ENCODE data around the gene MLNR. TPM values are rescaled to one million over a fixed set of nuclear protein-coding genes. Genes with fewer than 3 reads are reported as not detected.

Gene MLNR
- polyA plus RNA-seq, 1 of the 3 experiments (the other 2 are of a cell fraction): not detected

- Histone ChIP-seq H4K20me1 (ENCODE audit: insufficient read depth) (no peaks in the 10 kb centered on the region), H3F3A (replicated peaks; ENCODE audit: insufficient read depth) (no peaks in the 10 kb centered on the region), H3K9me3 (no peaks in the 10 kb centered on the region), H3K9me2 (no peaks in the 10 kb centered on the region), H3K27ac (ENCODE audit: low read depth in 2 of 2, low read length in 1 of 2) (no peak overlapping the region), H3K4me3 (ENCODE audit: low read depth in 2 of 2, low read length in 1 of 2) (no peak overlapping the region), H3K4me1 (ENCODE audit: control insufficient read depth in 1 of 2, insufficient read depth in 2 of 2, low read depth in 1 of 2, low read length in 1 of 2) (no peaks in the 10 kb centered on the region), H3K9ac (no peak overlapping the region), H3K36me3 (replicated peaks in 1 of 2; ENCODE audit: control insufficient read depth in 1 of 2, insufficient read depth in 2 of 2, low read length in 1 of 2) (no peaks in the 10 kb centered on the region), H3K4me2 (no peak overlapping the region), H2AFZ (ENCODE audit: low read depth) (no peak overlapping the region), H3K27me3 (ENCODE audit: insufficient read depth) (no peaks in the 10 kb centered on the region), H3K79me2 (ENCODE audit: insufficient read depth) (no peaks in the 10 kb centered on the region)
- WGBS (ENCODE audit: low lambda C conversion rate): 92% methylated on average over 6 of the region's 6 CpGs
- CTCF ChIA-PET: no interaction called here
- POLR2A ChIA-PET: no interaction called here
- no peak for TF ChIP-seq RFX5 (IDR thresholded peaks at IDR 0.05; ENCODE audit: low read length)
- no peak for TF ChIP-seq ELF1 (IDR thresholded peaks at IDR 0.05)
- TF ChIP-seq PBX3 (IDR thresholded peaks at IDR 0.05): no peak
- no peak for TF ChIP-seq MEF2A (IDR thresholded peaks at IDR 0.05; ENCODE audit: borderline replicate concordance, low read depth)
- TF ChIP-seq RAD21 (IDR thresholded peaks at IDR 0.05; ENCODE audit: low read length): no peak
- no peak for TF ChIP-seq ZBTB33 (IDR thresholded peaks at IDR 0.05; ENCODE audit: borderline replicate concordance, low read depth)
- TF ChIP-seq RXRA (IDR thresholded peaks at IDR 0.05; ENCODE audit: borderline replicate concordance, low read depth): no peak
- no peak for TF ChIP-seq FOXM1 (IDR thresholded peaks at IDR 0.05; ENCODE audit: low read depth)
- TF ChIP-seq FOSL2 (IDR thresholded peaks at IDR 0.05; ENCODE audit: borderline replicate concordance, low read depth): no peak
- TF ChIP-seq SMC3 (IDR thresholded peaks at IDR 0.05; ENCODE audit: low read depth, low read length): no peak
- TF ChIP-seq REST (IDR thresholded peaks at IDR 0.05; ENCODE audit: low read depth, low read length): no peak
- DNase-seq: no peak
Observed at GRCh38 chr13:49235856-49236431, 15.8 kb downstream of the MLNR start.

GRCh38 chr13:49238621-49239020 is 18.5 kb downstream of the MLNR start:
- no peak overlapping the region for H3K9ac ChIP-seq
- 98% methylated on average over 2 of the region's 2 CpGs for WGBS (ENCODE audit: low lambda C conversion rate)
- H3K36me3 ChIP-seq (replicated peaks in 1 of 2; ENCODE audit: control insufficient read depth in 1 of 2, insufficient read depth in 2 of 2, low read length in 1 of 2): no peaks in the 10 kb centered on the region
- H3K4me2 ChIP-seq: no peak overlapping the region
- H2AFZ ChIP-seq (ENCODE audit: low read depth): no peak overlapping the region
- ChIA-PET CTCF (no interaction called here), POLR2A (no interaction called here)
- H3F3A ChIP-seq (replicated peaks; ENCODE audit: insufficient read depth): no peaks in the 10 kb centered on the region
- no peaks in the 10 kb centered on the region for H3K9me3 ChIP-seq
- no peaks in the 10 kb centered on the region for H3K9me2 ChIP-seq
- no peak for DNase-seq
- no peak overlapping the region for H3K4me3 ChIP-seq (ENCODE audit: low read depth in 2 of 2, low read length in 1 of 2)
- no peak overlapping the region for H3K27ac ChIP-seq (ENCODE audit: low read depth in 2 of 2, low read length in 1 of 2)
- no peaks in the 10 kb centered on the region for H3K4me1 ChIP-seq (ENCODE audit: control insufficient read depth in 1 of 2, insufficient read depth in 2 of 2, low read depth in 1 of 2, low read length in 1 of 2)
- no peaks in the 10 kb centered on the region for H3K27me3 ChIP-seq (ENCODE audit: insufficient read depth)
- no peaks in the 10 kb centered on the region for H3K79me2 ChIP-seq (ENCODE audit: insufficient read depth)
- no peaks in the 10 kb centered on the region for H4K20me1 ChIP-seq (ENCODE audit: insufficient read depth)
- TF ChIP-seq ELF1 (IDR thresholded peaks at IDR 0.05) (no peak), TCF12 (IDR thresholded peaks at IDR 0.05) (no peak), RCOR1 (IDR thresholded peaks at IDR 0.05; ENCODE audit: low read length) (no peak), NRF1 (IDR thresholded peaks at IDR 0.05; ENCODE audit: low read depth, low read length) (no peak), SMC3 (IDR thresholded peaks at IDR 0.05; ENCODE audit: low read depth, low read length) (no peak), USF1 (IDR thresholded peaks at IDR 0.05; ENCODE audit: borderline replicate concordance, low read depth) (no peak), MEF2A (IDR thresholded peaks at IDR 0.05; ENCODE audit: borderline replicate concordance, low read depth) (no peak), EP300 (IDR thresholded peaks at IDR 0.05; ENCODE audit: borderline replicate concordance in 1 of 2, low read depth in 1 of 2, low read length in 1 of 2) (no peak), SIN3A (IDR thresholded peaks at IDR 0.05; ENCODE audit: borderline replicate concordance, low read depth, low read length) (no peak), RAD21 (IDR thresholded peaks at IDR 0.05; ENCODE audit: low read length) (no peak), PBX3 (IDR thresholded peaks at IDR 0.05) (no peak), FOXJ3 (CRISPR knock-in tag; IDR thresholded peaks at IDR 0.05) (no peak), YY1 (IDR thresholded peaks at IDR 0.05; ENCODE audit: low read depth) (no peak), RFX5 (IDR thresholded peaks at IDR 0.05; ENCODE audit: low read length) (no peak)
